Retinal pigment epithelial cell (primary cell): ENCODE measurements around the gene ZNF423.

Experiments used
- DNase-seq: peaks from one replicate; pipeline ENCODE4 v3.0.0-alpha.2; 2010; ENCODE audit warnings: low read depth
- H3K4me3 ChIP-seq: 2 replicates; pipeline ENCODE4 v1.5.1; 2011; ENCODE audit warnings: mild to moderate bottlenecking, low read length, control low read depth, moderate library complexity
- TF ChIP-seq, protein P1 (sequence below): conservative IDR thresholded peaks from 2 replicates; pipeline ENCODE4 v1.5.1; 2011; ENCODE audit warnings: low read depth, low read length, control low read depth, inconsistent platforms

ZNF423 gene

GRCh38 chr16:49837688-49838410 lies 18.1 kb downstream of the ZNF423 start:
- DNase-seq: no peak
- H3K4me3 ChIP-seq: no peak overlapping the region
- TF ChIP-seq, protein P1, sequence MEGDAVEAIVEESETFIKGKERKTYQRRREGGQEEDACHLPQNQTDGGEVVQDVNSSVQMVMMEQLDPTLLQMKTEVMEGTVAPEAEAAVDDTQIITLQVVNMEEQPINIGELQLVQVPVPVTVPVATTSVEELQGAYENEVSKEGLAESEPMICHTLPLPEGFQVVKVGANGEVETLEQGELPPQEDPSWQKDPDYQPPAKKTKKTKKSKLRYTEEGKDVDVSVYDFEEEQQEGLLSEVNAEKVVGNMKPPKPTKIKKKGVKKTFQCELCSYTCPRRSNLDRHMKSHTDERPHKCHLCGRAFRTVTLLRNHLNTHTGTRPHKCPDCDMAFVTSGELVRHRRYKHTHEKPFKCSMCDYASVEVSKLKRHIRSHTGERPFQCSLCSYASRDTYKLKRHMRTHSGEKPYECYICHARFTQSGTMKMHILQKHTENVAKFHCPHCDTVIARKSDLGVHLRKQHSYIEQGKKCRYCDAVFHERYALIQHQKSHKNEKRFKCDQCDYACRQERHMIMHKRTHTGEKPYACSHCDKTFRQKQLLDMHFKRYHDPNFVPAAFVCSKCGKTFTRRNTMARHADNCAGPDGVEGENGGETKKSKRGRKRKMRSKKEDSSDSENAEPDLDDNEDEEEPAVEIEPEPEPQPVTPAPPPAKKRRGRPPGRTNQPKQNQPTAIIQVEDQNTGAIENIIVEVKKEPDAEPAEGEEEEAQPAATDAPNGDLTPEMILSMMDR: no peak

DNA sequence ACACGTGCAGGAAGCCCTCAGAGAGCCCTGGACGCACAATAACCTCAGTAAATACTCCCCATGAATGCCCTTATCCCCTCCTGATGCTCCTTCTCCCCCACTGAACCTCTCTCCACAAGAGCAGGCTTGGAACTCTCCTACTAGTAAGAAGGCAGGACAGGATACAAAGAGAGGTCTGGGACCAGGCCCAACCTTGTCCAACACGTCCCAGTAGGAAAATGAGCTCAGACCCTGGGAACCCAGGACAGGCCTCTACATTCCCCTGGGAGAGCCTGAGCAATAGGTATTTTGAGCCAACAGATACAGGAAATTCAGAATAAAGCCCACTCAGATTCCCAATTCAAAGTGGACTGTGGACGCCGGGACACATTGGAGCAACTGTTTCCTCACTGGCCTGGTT lies 19.2 kb downstream of the ZNF423 start:
- no peak for DNase-seq

DNA sequence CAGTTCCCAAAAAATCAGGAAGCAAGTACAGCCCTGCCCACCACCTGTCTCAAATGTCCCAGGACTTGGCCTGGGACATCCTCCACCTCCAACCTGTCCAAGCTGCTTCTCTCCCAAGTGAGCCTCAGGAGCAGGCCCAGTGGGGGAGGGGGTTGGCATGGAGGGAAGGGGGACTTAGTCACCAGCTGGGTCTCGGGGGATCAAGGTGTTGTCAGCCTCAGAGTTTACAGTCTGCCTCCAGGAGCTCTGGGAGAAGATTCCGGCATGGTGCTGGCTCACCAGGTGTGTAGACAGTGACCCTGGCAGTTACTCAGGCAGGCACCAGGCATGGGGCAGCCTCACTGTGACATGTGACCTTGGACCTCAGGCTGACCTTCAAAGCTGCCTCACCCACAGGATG lies 19.7 kb downstream of the ZNF423 start:
- DNase-seq: no peak
- no peak overlapping the region for H3K4me3 ChIP-seq

More for the DNA sequence above, 19.2 kb downstream of the ZNF423 start:
- no peak overlapping the region for H3K4me3 ChIP-seq
- TF ChIP-seq, protein P1: no peak

DNA sequence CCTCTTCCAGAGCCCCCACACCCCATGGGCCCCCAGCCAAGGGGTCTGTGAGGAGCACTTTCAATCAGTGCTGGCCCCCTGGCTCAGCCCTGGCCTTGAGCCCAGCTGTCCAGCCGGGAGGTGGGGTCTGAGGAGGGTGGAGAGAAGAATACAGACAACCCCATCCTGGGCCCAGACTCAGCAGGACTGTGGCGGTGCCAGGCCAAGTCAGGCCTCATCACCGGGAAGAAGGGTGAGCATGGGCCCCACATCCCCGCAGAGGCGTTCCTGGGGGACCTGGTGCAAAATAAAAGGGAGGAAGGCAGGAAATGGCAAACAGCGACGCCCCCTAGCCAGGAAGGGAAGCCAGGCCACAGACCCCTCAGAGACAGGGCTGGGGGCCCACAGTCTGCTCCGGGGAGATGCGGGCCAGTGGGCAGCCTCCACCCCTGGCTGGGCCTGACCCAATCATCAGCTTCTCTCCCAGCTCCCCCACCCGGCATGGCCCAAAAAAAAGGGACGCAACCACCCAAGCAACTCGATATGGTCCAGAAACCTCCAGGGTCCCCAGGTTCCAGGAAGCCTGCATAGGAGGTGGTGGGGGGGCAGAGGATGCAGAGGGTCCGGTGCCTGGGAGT lies 20.6 kb downstream of the ZNF423 start:
- TF ChIP-seq, protein P1: no peak
- no peak for DNase-seq
- no peak overlapping the region for H3K4me3 ChIP-seq

More for the DNA sequence above, 19.7 kb downstream of the ZNF423 start:
- TF ChIP-seq, protein P1: no peak

DNA sequence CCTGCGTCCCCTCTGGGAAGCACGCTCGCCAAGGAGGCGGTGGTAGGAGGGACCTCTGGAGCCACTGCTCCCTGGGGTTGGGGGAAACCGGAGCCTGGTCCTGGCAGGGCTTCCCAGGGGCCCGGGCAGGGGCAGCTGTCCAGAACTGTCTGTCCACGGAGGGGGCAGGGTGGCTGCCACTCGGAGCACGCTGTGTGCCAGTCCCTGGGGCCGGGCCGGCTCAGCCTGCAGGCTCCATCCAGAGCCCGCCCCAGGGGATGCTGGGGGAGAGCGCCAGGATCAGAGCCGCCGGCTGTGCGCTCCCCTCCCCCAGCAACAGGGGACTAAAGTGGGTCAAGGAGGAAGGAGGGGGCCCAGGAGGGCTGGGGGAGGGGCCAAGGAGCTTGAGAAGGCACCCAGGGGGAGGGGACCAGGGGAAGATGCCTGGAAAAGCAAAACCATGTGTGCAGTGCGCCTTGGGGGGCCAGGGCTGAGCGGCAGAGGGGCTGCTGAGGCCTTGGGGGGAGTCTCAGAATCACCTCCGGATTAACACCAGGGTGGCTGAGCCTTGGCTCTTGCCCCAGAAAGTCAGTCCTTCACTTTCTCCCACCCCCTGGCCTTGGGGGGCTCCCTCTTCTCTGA lies 21.3 kb downstream of the ZNF423 start:
- TF ChIP-seq, protein P1: no peak
- no peak for DNase-seq
- H3K4me3 ChIP-seq: no peak overlapping the region

DNA sequence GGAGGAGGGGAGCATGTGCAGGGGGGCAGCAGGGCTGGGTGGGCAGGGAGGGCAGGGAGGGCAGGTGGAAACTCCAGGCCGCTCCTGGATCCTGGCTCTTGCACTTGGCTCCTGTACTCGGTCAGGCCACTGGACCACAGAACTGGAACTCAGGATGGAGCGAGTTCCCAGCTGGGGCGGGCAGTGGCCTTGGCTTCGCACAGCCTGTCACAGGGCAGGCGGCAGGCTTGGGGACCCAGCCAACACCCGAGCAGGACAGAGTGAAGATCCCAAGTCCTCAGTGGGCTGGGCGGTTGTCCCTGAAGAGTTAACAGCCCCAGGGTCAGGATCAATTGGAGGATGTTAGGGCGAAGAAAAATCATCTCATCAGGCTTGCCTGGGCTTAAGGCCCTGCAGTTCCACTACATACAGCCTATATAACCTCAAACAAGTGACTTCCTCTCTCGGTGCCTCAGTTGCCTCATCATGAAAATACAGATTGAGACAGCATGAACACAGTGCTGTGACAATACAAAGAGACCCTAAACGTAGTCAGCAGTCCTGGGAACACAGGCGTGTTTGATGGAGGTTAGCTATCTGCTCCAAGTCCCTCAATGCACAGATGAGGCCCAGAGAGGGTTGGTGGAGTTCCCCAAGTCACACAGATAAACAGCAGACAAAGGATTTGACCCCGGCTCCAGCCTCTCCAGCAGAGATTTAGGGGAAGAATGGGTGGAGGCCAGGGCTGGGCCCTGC lies 21.9 kb downstream of the ZNF423 start:
- H3K4me3 ChIP-seq: no peak overlapping the region
- DNase-seq: no peak
- TF ChIP-seq, protein P1: no peak
